CD4-positive, alpha-beta T cell (primary cell): ENCODE results near the gene NT5DC3. TPM values are rescaled to one million over a fixed set of nuclear protein-coding genes. Genes with fewer than 3 reads are reported as not detected.

Experiments used
- ATAC-seq: fragments of 200-7000 bp; cut with Tn5 transposase; one replicate; pipeline ENCODE4 v1.10.0; 2022; ENCODE audit warnings: mild to moderate bottlenecking; ENCODE audit not compliant: poor library complexity
- CTCF ChIA-PET: fragments of 350-600 bp; sonication (Branson Sonifier 250); formaldehyde crosslinking; loops from one replicate; lab custom pipeline; 2021; ENCODE audit warnings: antibody characterized with exemption, inconsistent platforms; lab: Charles Lee
- POLR2A ChIA-PET: fragments of 350-600 bp; sonication (Branson Sonifier 250); formaldehyde crosslinking; loops from one replicate; lab custom pipeline; 2021; ENCODE audit warnings: antibody characterized with exemption, inconsistent platforms; lab: Charles Lee
- DNase-seq, 14 experiments: peaks; one replicate each; pipeline ENCODE4 v3.0.0-alpha.2; 2013 to 2020; ENCODE audit warnings: mixed read lengths in 2 of 14
- H3K27ac ChIP-seq, 2 donors: one replicate each; pipeline versions ENCODE4 v1.5.1 to v1.7.0; 2013; ENCODE audit warnings: low read length in 2 of 2, low read depth in 1 of 2, mild to moderate bottlenecking in 1 of 2
- H3K27me3 ChIP-seq, 2 experiments: 1 replicate in 1 of 2; 2 replicates in 1 of 2; pipeline versions ENCODE4 v1.6.1 to v1.7.0; 2013; ENCODE audit warnings: low read length in 2 of 2, control low read depth in 1 of 2, mild to moderate bottlenecking in 1 of 2, moderate library complexity in 1 of 2; ENCODE audit not compliant: insufficient read depth in 2 of 2, control insufficient read depth in 1 of 2
- H3K36me3 ChIP-seq: one replicate; pipeline ENCODE4 v1.6.1; 2013; ENCODE audit warnings: low read length, control low read depth; ENCODE audit not compliant: insufficient read depth
- H3K4me1 ChIP-seq: one replicate; pipeline ENCODE4 v1.6.1; 2013; ENCODE audit warnings: low read length, control low read depth; ENCODE audit not compliant: insufficient read depth
- H3K4me3 ChIP-seq: one replicate; pipeline ENCODE4 v1.5.1; 2013; ENCODE audit warnings: mild to moderate bottlenecking, low read length, moderate library complexity
- H3K9me3 ChIP-seq, 2 experiments: 1 replicate in 1 of 2; 2 replicates in 1 of 2; pipeline versions ENCODE4 v1.6.1 to v1.7.0; 2013; ENCODE audit warnings: low read length in 2 of 2, mild to moderate bottlenecking in 2 of 2, control low read depth in 1 of 2, moderate library complexity in 1 of 2; ENCODE audit not compliant: control insufficient read depth in 1 of 2, insufficient read depth in 1 of 2
- H3K27ac Mint-ChIP-seq: one replicate; pipeline ENCODE4 v1.8.0; 2020; ENCODE audit warnings: mixed read lengths
- H3K27me3 Mint-ChIP-seq: one replicate; pipeline ENCODE4 v1.8.0; 2021; ENCODE audit warnings: mixed read lengths
- H3K36me3 Mint-ChIP-seq: one replicate; pipeline ENCODE4 v1.8.0; 2021; ENCODE audit warnings: low read depth, mixed read lengths
- H3K4me1 Mint-ChIP-seq: one replicate; pipeline ENCODE4 v1.8.0; 2021; ENCODE audit warnings: low read depth, mixed read lengths
- H3K4me3 Mint-ChIP-seq: one replicate; pipeline ENCODE4 v1.8.0; 2020; ENCODE audit warnings: mild to moderate bottlenecking, mixed read lengths
- H3K9me3 Mint-ChIP-seq: one replicate; pipeline ENCODE4 v1.8.0; 2020; ENCODE audit warnings: mixed read lengths
- CTCF ChIP-seq: fragments of 200-600 bp; IDR thresholded peaks from one replicate; pipeline ENCODE4 v1.8.0; 2022; ENCODE audit warnings: antibody characterized with exemption, mild to moderate bottlenecking
- intact Hi-C, 2 experiments: fragments of 100-400 bp; cut with DNase I in 1 of 2; cut with micrococcal nuclease in 1 of 2; formaldehyde crosslinking; loops; one replicate each; pipeline versions ENCODE4 v1.15.1 to v1.9.0; 2023 to 2025; cut with DNase I, micrococcal nuclease
- total RNA-seq, 174 experiments: library from RNA in 2 of 174; stranded (reverse) in 2 of 174; gene quantifications; one replicate each; pipeline ENCODE4 v1.2.3 and lab custom pipeline; 2021 to 2026

Gene NT5DC3
- total RNA-seq, 2 experiments from 2014 or later: 3.5 to 4.0 TPM

- Mint-ChIP-seq H3K4me3 (no peak overlapping the region), H3K4me1 (no peaks in the 10 kb centered on the region), H3K27ac (no peak overlapping the region), H3K27me3 (no peaks in the 10 kb centered on the region), H3K36me3 (peaks cover 57% of the 10 kb centered on the region), H3K9me3 (no peaks in the 10 kb centered on the region)
- H3K4me1 ChIP-seq: no peaks in the 10 kb centered on the region
- ATAC-seq: no peak
- H3K27ac ChIP-seq: no peak overlapping the region
- CTCF ChIA-PET: no interaction called here
- H3K36me3 ChIP-seq: peaks cover 4% of the 10 kb centered on the region
- peak in 2 of 14 experiments; percentile 15 to 19 for DNase-seq
- POLR2A ChIA-PET: no interaction called here
- H3K4me3 ChIP-seq: no peak overlapping the region
- H3K9me3 ChIP-seq: no peaks in the 10 kb centered on the region
- TF ChIP-seq CTCF: no peak
- H3K27me3 ChIP-seq: no peaks in the 10 kb centered on the region
- intact Hi-C loops: no loop called here
These were observed 34.2 kb downstream of the NT5DC3 start for GRCh38 chr12:103806803-103807202.

GRCh38 chr12:103805655-103806360 is 35.2 kb downstream of the NT5DC3 start:
- no peak overlapping the region for H3K27ac Mint-ChIP-seq
- ChIA-PET POLR2A (no interaction called here), CTCF (no interaction called here)
- peaks cover 4% of the 10 kb centered on the region for H3K36me3 ChIP-seq
- intact Hi-C loops: no loop called here
- no peak for TF ChIP-seq CTCF
- no peaks in the 10 kb centered on the region for H3K9me3 ChIP-seq
- no peaks in the 10 kb centered on the region for H3K27me3 Mint-ChIP-seq
- ATAC-seq (no peak), DNase-seq (no peak)
- no peak overlapping the region for H3K4me3 ChIP-seq
- no peaks in the 10 kb centered on the region for H3K27me3 ChIP-seq
- no peaks in the 10 kb centered on the region for H3K4me1 Mint-ChIP-seq
- no peaks in the 10 kb centered on the region for H3K4me1 ChIP-seq
- peaks cover 55% of the 10 kb centered on the region for H3K36me3 Mint-ChIP-seq
- H3K9me3 Mint-ChIP-seq: no peaks in the 10 kb centered on the region
- H3K27ac ChIP-seq: no peak overlapping the region
- H3K4me3 Mint-ChIP-seq: no peak overlapping the region

GRCh38 chr12:103803847-103804246 is 37.2 kb downstream of the NT5DC3 start:
- no peak for DNase-seq

More at GRCh38 chr12:103803847-103804246, 37.2 kb downstream of the NT5DC3 start:
- H3K4me1 Mint-ChIP-seq: no peaks in the 10 kb centered on the region
- ATAC-seq: no peak
- H3K4me3 Mint-ChIP-seq: no peak overlapping the region
- no peaks in the 10 kb centered on the region for H3K4me1 ChIP-seq
- no peaks in the 10 kb centered on the region for H3K27me3 Mint-ChIP-seq
- no peak for TF ChIP-seq CTCF
- H3K36me3 Mint-ChIP-seq: peaks cover 64% of the 10 kb centered on the region
- no peaks in the 10 kb centered on the region for H3K9me3 ChIP-seq
- intact Hi-C loops: no loop called here
- no peak overlapping the region for H3K4me3 ChIP-seq
- ChIA-PET CTCF (no interaction called here), POLR2A (no interaction called here)
- no peaks in the 10 kb centered on the region for H3K27me3 ChIP-seq
- H3K9me3 Mint-ChIP-seq: no peaks in the 10 kb centered on the region
- H3K27ac Mint-ChIP-seq: no peak overlapping the region
- no peak overlapping the region for H3K27ac ChIP-seq
- H3K36me3 ChIP-seq: peaks cover 5% of the 10 kb centered on the region
